HEK293T (cell line): ENCODE data around the gene CD44.

ENCODE experiments used
- BHLHE40 ChIP-seq: fragments of 450-650 bp; IDR thresholded peaks from 2 replicates; pipeline ENCODE4 v1.6.1; 2016; ENCODE audit warnings: mild to moderate bottlenecking, moderate library complexity, borderline replicate concordance
- FOXA1 ChIP-seq: fragments of 450-650 bp; IDR thresholded peaks from 2 replicates; pipeline ENCODE4 v1.6.1; 2016; ENCODE audit warnings: mild to moderate bottlenecking

DNA sequence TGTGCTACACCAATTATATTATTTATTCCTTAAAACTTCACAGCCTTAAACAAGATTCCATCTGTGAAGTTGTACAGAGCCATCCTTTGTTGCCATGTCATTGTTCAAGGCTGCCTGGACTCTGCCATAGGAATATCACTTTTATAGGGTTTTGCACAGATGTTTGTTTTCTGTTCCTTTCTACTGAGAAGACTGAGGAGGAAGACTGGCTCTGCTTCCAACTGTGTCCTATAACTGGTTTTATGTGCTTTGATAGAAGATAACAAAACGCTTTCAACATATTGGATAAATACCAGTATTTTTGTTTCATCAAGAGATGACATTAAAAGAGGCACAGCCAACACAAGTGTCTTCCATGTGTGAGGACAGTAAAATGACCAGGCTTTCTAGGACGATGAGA, 120.6 kb downstream of the CD44 start:
- TF ChIP-seq BHLHE40 (no peak), FOXA1 (no peak)
